GM19372 (cell line): ENCODE data around the gene NINJ1.

ENCODE experiments used
- ATAC-seq: cut with Tn5 transposase; IDR thresholded peaks from one replicate; pipeline ENCODE4 v1.9.1; 2021; ENCODE audit warnings: mild to moderate bottlenecking, low read depth, moderate library complexity; ENCODE audit not compliant: unreplicated experiment

Gene NINJ1

GRCh38 chr9:93091056-93091452 is 43.0 kb downstream of the NINJ1 start:
- no peak for ATAC-seq

- ATAC-seq, result no peak
These were observed 43.9 kb downstream of the NINJ1 start for GRCh38 chr9:93090091-93090655.

GRCh38 chr9:93089481-93089991 is 44.5 kb downstream of the NINJ1 start:
- no peak for ATAC-seq

- no peak for ATAC-seq
These were observed 45.0 kb downstream of the NINJ1 start for GRCh38 chr9:93089024-93089423.

- no peak for ATAC-seq
These were observed 45.4 kb downstream of the NINJ1 start for GRCh38 chr9:93088656-93089015.

GRCh38 chr9:93087971-93088655 is 45.9 kb downstream of the NINJ1 start:
- ATAC-seq, result no peak

GRCh38 chr9:93086447-93087224 is 47.4 kb downstream of the NINJ1 start:
- no peak for ATAC-seq

- ATAC-seq, result no peak
These were observed 48.4 kb downstream of the NINJ1 start for GRCh38 chr9:93085676-93086075.

GRCh38 chr9:93084471-93084881 is 49.6 kb downstream of the NINJ1 start:
- no peak for ATAC-seq

- no peak for ATAC-seq
These were observed 50.2 kb downstream of the NINJ1 start for GRCh38 chr9:93083592-93084470.

- ATAC-seq, result no peak
These were observed 51.1 kb downstream of the NINJ1 start for GRCh38 chr9:93082841-93083411.

- ATAC-seq, result no peak
These were observed 52.1 kb downstream of the NINJ1 start for GRCh38 chr9:93081931-93082330.

- no peak for ATAC-seq
These were observed 52.9 kb downstream of the NINJ1 start for GRCh38 chr9:93081081-93081529.

GRCh38 chr9:93080406-93080805 is 53.6 kb downstream of the NINJ1 start:
- ATAC-seq, result no peak

- no peak for ATAC-seq
These were observed 54.7 kb downstream of the NINJ1 start for GRCh38 chr9:93079371-93079770.

- ATAC-seq, result no peak
These were observed 56.2 kb downstream of the NINJ1 start for GRCh38 chr9:93077811-93078210.

- no peak for ATAC-seq
These were observed 56.7 kb downstream of the NINJ1 start for GRCh38 chr9:93077367-93077766.

GRCh38 chr9:93076792-93077128 is 57.3 kb downstream of the NINJ1 start:
- no peak for ATAC-seq

- no peak for ATAC-seq
These were observed 57.8 kb downstream of the NINJ1 start for GRCh38 chr9:93076101-93076791.

- no peak for ATAC-seq
These were observed 61.7 kb downstream of the NINJ1 start for GRCh38 chr9:93072383-93072795.
